ENCODE results near the gene GBF1.

GBF1 gene

GRCh38 chr10:102269017-102269416, 23.7 kb downstream of the GBF1 start:
- Histone ChIP-seq H3K36me3 (replicated peaks; ENCODE audit: low read depth, low read length) (peaks cover 2% of the 10 kb centered on the region), H3K9ac (ENCODE audit: low read length) (no peak overlapping the region), H3K9me3 (ENCODE audit: insufficient read depth, low read length) (no peaks in the 10 kb centered on the region), H3K27ac (ENCODE audit: low read length) (no peak overlapping the region), H2AFZ (ENCODE audit: low read depth, low read length) (no peak overlapping the region), H3K27me3 (ENCODE audit: low read depth, low read length) (no peaks in the 10 kb centered on the region), H3K4me1 (ENCODE audit: low read length) (no peaks in the 10 kb centered on the region), H4K20me1 (ENCODE audit: insufficient read depth, low read length) (peaks cover 27% of the 10 kb centered on the region), H3K79me2 (ENCODE audit: low read length) (peaks cover 4% of the 10 kb centered on the region; the same call in 1 of the 2 replicates), H3K4me2 (ENCODE audit: low read length) (no peak overlapping the region), H3K4me3 (ENCODE audit: low read length) (no peak overlapping the region)
- TF ChIP-seq EZH2phosphoT487 (IDR thresholded peaks at IDR 0.05; ENCODE audit: low read depth), result no peak
- no peak for TF ChIP-seq CTCF (IDR thresholded peaks at IDR 0.05; ENCODE audit: low read depth, low read length)

- H3K4me1 ChIP-seq (ENCODE audit: low read length), result no peaks in the 10 kb centered on the region
- no peak overlapping the region for H3K9ac ChIP-seq (ENCODE audit: low read length)
- peaks cover 10% of the 10 kb centered on the region; the same call in 1 of the 2 replicates for H3K79me2 ChIP-seq (ENCODE audit: low read length)
- H2AFZ ChIP-seq (ENCODE audit: low read depth, low read length), result no peak overlapping the region
- no peak for TF ChIP-seq CTCF (IDR thresholded peaks at IDR 0.05; ENCODE audit: low read depth, low read length)
- no peak for TF ChIP-seq EZH2phosphoT487 (IDR thresholded peaks at IDR 0.05; ENCODE audit: low read depth)
- peaks cover 1% of the 10 kb centered on the region for H3K36me3 ChIP-seq (replicated peaks; ENCODE audit: low read depth, low read length)
- H4K20me1 ChIP-seq (ENCODE audit: insufficient read depth, low read length), result peaks cover 16% of the 10 kb centered on the region
- no peak overlapping the region for H3K27ac ChIP-seq (ENCODE audit: low read length)
- no peak overlapping the region for H3K4me3 ChIP-seq (ENCODE audit: low read length)
- H3K4me2 ChIP-seq (ENCODE audit: low read length), result no peak overlapping the region
- no peaks in the 10 kb centered on the region for H3K27me3 ChIP-seq (ENCODE audit: low read depth, low read length)
- no peaks in the 10 kb centered on the region for H3K9me3 ChIP-seq (ENCODE audit: insufficient read depth, low read length)
These were observed 28.7 kb downstream of the GBF1 start for GRCh38 chr10:102274062-102274461.

- no peak overlapping the region for H3K9ac ChIP-seq (ENCODE audit: low read length)
- H3K79me2 ChIP-seq (ENCODE audit: low read length), result peaks cover 10% of the 10 kb centered on the region; the same call in 1 of the 2 replicates
- H2AFZ ChIP-seq (ENCODE audit: low read depth, low read length), result no peak overlapping the region
- H3K4me1 ChIP-seq (ENCODE audit: low read length), result no peaks in the 10 kb centered on the region
- TF ChIP-seq EZH2phosphoT487 (IDR thresholded peaks at IDR 0.05; ENCODE audit: low read depth) (no peak), CTCF (IDR thresholded peaks at IDR 0.05; ENCODE audit: low read depth, low read length) (no peak)
- no peak overlapping the region for H3K4me3 ChIP-seq (ENCODE audit: low read length)
- no peaks in the 10 kb centered on the region for H3K9me3 ChIP-seq (ENCODE audit: insufficient read depth, low read length)
- H3K27ac ChIP-seq (ENCODE audit: low read length), result no peak overlapping the region
- no peaks in the 10 kb centered on the region for H3K27me3 ChIP-seq (ENCODE audit: low read depth, low read length)
- peaks cover 17% of the 10 kb centered on the region for H4K20me1 ChIP-seq (ENCODE audit: insufficient read depth, low read length)
- H3K4me2 ChIP-seq (ENCODE audit: low read length), result no peak overlapping the region
- H3K36me3 ChIP-seq (replicated peaks; ENCODE audit: low read depth, low read length), result no peaks in the 10 kb centered on the region
These were observed 30.0 kb downstream of the GBF1 start for GRCh38 chr10:102275343-102275742.

GRCh38 chr10:102279104-102279503, 33.8 kb downstream of the GBF1 start:
- H3K9me3 ChIP-seq (ENCODE audit: insufficient read depth, low read length), result no peaks in the 10 kb centered on the region
- H4K20me1 ChIP-seq (ENCODE audit: insufficient read depth, low read length), result peaks cover 14% of the 10 kb centered on the region
- H3K27ac ChIP-seq (ENCODE audit: low read length), result no peak overlapping the region
- H3K36me3 ChIP-seq (replicated peaks; ENCODE audit: low read depth, low read length), result no peaks in the 10 kb centered on the region
- H3K27me3 ChIP-seq (ENCODE audit: low read depth, low read length), result no peaks in the 10 kb centered on the region
- TF ChIP-seq CTCF (IDR thresholded peaks at IDR 0.05; ENCODE audit: low read depth, low read length) (no peak), EZH2phosphoT487 (IDR thresholded peaks at IDR 0.05; ENCODE audit: low read depth) (no peak)
- peaks cover 6% of the 10 kb centered on the region; the same call in 1 of the 2 replicates for H3K79me2 ChIP-seq (ENCODE audit: low read length)
- H3K4me2 ChIP-seq (ENCODE audit: low read length), result no peak overlapping the region
- no peak overlapping the region for H3K9ac ChIP-seq (ENCODE audit: low read length)
- no peak overlapping the region for H3K4me3 ChIP-seq (ENCODE audit: low read length)
- H3K4me1 ChIP-seq (ENCODE audit: low read length), result no peaks in the 10 kb centered on the region
- H2AFZ ChIP-seq (ENCODE audit: low read depth, low read length), result no peak overlapping the region
